CD1c-positive myeloid dendritic cell (primary cell): Measurements from ENCODE around the gene SLC11A1.

Experiments used
- DNase-seq: peaks from one replicate; pipeline ENCODE4 v3.0.0-alpha.2; 2016; ENCODE audit errors: extremely low spot score

The SLC11A1 gene, protein sequence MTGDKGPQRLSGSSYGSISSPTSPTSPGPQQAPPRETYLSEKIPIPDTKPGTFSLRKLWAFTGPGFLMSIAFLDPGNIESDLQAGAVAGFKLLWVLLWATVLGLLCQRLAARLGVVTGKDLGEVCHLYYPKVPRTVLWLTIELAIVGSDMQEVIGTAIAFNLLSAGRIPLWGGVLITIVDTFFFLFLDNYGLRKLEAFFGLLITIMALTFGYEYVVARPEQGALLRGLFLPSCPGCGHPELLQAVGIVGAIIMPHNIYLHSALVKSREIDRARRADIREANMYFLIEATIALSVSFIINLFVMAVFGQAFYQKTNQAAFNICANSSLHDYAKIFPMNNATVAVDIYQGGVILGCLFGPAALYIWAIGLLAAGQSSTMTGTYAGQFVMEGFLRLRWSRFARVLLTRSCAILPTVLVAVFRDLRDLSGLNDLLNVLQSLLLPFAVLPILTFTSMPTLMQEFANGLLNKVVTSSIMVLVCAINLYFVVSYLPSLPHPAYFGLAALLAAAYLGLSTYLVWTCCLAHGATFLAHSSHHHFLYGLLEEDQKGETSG

DNA sequence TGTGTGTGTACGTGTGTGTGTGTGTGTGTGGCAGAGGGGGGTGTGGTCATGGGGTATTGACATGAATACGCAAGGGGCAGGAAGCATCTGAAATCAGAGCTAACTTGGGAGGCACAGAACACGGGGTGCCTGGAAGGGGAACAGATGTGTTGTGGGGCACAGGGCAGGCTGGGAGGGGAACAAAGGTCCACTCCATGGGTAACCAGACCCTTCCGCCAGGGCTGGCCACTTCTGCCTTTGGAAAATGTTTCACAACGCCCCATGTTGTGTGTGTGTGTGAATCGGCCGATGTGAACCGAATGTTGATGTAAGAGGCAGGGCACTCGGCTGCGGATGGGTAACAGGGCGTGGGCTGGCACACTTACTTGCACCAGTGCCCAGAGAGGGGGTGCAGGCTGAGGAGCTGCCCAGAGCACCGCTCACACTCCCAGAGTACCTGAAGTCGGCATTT, at the start of gene SLC11A1:
Gene SLC11A1 (plus strand): TSS at position 358 of the 451 bp plus-strand sequence. CDS start 96 bp downstream, outside the sequence.
- DNase-seq = peak; percentile 96

DNA sequence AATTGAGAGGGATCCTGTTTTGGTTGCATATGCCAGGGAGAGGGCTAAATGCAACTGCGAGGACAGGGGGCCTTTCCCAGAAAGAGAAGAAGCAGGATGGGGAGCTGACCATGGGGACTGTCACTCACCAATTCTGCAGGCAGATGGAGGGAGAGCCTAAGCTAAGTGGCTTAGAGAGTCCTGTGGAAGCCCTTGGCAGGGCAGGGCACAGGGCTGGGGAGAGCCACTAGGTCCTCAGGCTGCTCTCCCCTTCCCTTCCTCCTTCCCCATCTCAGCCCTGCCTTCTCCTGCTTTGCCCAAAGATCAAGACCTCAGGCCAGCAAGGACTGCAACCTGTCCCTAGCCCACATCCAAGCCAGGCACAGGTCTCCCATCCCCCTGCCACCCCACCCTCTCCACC, 49.8 kb upstream of the SLC11A1 start:
- DNase-seq = no peak

DNA sequence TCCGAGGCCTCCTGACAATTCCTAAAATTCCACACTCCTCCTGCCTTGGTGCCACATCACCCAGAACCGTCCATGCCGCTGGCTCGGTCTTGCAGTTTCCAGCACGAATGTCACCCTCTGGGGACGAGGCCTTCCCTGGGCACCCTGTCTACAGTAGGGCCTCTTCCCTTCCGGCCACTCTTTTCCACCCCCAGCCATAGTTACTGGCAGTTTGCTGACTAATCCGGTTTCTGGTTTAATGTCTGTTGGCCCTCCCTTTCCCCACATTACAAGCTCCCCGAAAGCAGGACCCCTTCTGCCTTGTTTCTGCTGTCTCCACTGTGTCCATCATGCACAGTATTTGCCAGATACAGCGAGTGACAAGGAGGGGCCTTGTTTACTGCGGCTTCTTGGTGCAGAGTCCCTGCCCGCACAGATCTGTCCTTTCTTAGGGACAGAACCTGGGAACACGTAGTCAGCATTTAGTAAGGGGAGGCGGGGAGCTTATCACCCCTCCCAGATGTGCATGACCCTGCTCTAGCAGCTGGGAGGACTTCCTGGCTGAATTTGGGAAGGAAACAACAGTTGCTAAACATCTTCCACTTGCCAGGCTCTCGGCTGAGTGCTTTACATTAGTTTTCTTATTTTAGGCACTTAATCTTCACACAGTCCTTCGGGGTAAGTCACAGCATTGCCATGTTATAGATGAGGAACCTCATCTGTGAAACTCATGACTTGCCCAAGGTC, 49.0 kb upstream of the SLC11A1 start:
- peak; percentile 58 for DNase-seq

DNA sequence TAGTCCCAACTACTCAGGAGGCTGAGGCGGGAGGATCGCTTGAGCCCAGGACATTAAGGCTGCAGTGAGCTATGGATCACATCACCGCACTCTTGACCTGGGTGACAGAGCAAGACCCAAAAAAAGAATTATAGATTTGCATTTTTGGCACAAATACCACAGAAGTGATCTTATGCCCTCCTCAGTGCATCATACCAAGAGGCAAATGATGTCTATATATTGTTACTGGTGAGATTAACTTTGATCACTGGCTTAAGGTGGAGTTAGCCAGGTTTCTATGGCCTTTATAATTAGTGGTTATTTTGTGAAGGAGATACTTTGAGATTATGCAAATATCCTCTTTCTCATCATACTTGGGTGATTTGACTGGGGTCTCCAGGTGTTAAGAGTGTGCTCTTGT, 47.5 kb upstream of the SLC11A1 start:
- no peak for DNase-seq

- DNase-seq = no peak
Observed at GRCh38 chr2:218340656-218341055, 41.4 kb upstream of the SLC11A1 start.

GRCh38 chr2:218341381-218341780, 40.7 kb upstream of the SLC11A1 start:
- DNase-seq = no peak

GRCh38 chr2:218342837-218343236, 39.2 kb upstream of the SLC11A1 start:
- DNase-seq = no peak

DNA sequence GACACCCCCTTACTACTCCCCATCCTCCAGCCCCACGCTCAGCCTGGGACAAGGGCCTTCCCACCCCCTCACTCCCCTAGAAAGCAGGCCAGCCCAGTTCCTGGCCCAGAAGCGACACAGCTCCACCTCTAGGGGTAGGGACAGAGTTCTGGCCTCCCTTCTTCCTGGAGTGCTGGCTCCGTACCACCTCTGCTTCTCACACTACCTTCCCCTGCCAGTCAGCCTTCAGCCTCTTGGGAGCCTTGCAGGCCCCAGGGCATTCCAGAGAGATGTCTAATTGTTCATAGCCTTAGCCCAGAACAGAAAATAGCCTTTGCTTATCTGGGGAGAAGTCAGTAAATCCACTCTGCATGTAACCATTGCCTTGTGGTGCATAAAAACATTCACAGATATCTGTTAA, 38.5 kb upstream of the SLC11A1 start:
- DNase-seq = no peak

GRCh38 chr2:218344090-218344754, 37.9 kb upstream of the SLC11A1 start:
- DNase-seq = no peak

GRCh38 chr2:218344755-218345417, 37.2 kb upstream of the SLC11A1 start:
- no peak for DNase-seq

- no peak for DNase-seq
Observed at GRCh38 chr2:218345491-218346236, 36.4 kb upstream of the SLC11A1 start.

- no peak for DNase-seq
Observed at GRCh38 chr2:218347172-218347571, 34.9 kb upstream of the SLC11A1 start.

DNA sequence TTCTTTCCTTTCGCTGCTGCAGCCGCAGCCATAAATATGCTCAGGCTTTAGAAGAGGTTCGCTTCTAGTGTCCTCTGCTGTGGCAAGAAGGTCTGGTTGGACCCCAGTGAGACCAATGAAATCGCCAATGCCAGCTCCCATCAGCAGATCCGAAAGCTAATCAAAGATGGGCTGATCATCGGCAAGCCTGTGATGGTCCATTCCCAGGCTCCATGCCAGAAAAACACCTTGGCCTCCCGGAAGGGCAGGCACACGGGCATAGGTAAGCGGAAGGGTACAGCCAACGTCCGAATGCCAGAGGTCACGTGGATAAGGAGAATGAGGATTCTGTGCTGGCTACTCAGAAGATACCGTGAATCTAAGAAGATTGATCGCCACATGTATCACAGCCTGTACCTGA, 28.0 kb upstream of the SLC11A1 start:
- DNase-seq = no peak

- DNase-seq = no peak
Observed at GRCh38 chr2:218354850-218355443, 27.1 kb upstream of the SLC11A1 start.

DNA sequence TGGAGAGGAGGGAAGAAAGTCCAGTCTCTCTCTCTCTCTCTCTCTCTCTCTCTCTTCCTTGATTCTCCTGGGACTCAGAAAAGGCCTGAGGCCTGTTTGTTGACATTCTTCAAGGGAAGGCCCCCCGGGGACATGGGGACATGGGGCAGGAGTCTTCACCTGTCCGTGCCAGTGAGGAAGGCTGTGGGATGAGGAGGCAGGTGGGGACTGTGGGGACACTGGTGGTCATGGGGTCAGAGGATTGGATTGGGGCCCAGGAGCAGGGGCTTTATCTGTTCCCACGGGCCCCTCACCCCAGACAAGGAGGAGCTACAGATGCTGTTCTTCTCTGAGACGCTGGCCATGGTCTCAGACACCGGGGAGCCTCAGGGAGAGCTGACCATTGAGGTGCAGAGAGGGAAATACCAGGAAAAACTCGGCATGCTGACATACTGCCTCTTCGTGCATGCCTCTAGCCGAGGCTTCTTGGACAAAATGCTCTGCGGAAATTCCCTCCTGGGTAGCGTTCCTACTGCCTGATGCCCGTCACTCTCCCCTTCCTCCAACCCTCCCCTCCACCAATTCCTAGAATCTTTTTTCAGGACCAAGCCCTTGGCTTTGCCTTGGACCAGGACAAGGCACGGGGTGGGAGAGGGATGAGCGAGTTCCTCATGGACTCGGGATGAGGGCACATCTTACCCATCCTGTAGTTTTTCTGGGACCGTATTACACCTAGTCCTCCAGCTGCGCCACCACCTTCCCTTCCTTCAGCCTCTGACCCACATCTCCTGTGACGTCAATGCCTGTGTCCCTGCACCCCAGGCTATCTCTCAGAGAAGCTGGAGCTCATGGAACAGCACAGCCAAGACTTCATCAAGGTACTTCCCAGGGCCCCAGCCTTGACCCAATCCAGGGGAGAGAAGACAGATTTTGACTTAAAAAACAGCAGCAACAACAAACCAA, 24.6 kb upstream of the SLC11A1 start:
- DNase-seq = no peak

DNA sequence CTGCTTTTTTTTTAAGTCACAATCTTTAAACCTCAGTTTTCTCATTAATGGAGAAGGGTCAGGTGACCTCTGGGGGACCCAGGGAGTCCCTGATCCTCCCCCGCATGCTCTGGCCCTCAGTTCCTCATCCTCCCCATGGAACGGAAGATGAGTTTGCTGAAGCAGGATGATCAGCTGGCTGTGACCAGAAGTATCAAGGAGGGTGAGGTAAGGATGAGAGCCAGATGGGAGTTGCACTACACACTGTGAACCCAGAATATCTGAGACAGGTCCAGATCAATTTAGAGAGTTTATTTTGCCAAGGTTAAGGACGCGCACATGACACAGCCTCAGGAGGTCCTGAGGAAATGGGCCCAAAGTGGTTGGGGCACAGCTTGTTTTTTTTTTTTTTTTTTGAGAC, 21.6 kb upstream of the SLC11A1 start:
- DNase-seq = peak; percentile 94

- DNase-seq = no peak
Observed at GRCh38 chr2:218362606-218363005, 19.5 kb upstream of the SLC11A1 start.

GRCh38 chr2:218363736-218364135, 18.3 kb upstream of the SLC11A1 start:
- peak; percentile 67 for DNase-seq

- DNase-seq = no peak
Observed at GRCh38 chr2:218364196-218364595, 17.9 kb upstream of the SLC11A1 start.
